ENCODE results near the gene NTSR2.
"Not testable (repeated sequence)": the region's sequence is repeated elsewhere in the genome, so short reads cannot be mapped to it uniquely, and the experiment has no call there.

The NTSR2 gene

DNA sequence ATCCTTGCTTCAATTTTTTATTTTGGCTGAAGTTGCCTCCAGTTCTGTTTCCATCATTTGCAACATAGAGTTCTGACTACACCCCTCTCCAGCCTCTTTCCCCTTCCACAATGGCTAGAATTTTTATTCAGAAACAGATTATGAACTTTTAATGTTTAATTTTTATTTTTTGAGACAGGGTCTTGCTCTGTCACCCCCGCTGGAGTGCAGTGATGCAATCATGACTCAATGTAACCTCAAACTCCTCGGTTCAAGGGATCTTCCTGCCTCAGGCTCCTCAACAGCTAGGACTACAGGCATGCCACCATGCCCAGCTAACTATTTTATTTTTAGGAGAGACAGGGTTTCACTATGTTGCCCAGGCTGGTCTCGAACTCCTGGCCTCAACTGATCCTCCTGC is 2.8 kb downstream of the NTSR2 start:
- Histone ChIP-seq H3K4me3 (no peak overlapping the region), H3K36me3 (ENCODE audit: insufficient read depth, low read length) (no peaks in the 10 kb centered on the region), H3K27ac (no peak overlapping the region), H3K9ac (ENCODE audit: insufficient read length) (no peak overlapping the region), H3K9me3 (ENCODE audit: low read depth, low read length) (no peaks in the 10 kb centered on the region)
- DNase-seq (ENCODE audit: low read depth, low spot score), result no peak
- no peak for TF ChIP-seq FOXP2 (optimal IDR thresholded peaks at IDR 0.05; ENCODE audit: control extremely low read depth, extremely low read length, insufficient read depth)
- no peak for TF ChIP-seq POLR2AphosphoS5 (IDR thresholded peaks at IDR 0.05; ENCODE audit: borderline replicate concordance, low read depth, low read length)
- TF ChIP-seq EZH2 (IDR thresholded peaks at IDR 0.05), result no peak

DNA sequence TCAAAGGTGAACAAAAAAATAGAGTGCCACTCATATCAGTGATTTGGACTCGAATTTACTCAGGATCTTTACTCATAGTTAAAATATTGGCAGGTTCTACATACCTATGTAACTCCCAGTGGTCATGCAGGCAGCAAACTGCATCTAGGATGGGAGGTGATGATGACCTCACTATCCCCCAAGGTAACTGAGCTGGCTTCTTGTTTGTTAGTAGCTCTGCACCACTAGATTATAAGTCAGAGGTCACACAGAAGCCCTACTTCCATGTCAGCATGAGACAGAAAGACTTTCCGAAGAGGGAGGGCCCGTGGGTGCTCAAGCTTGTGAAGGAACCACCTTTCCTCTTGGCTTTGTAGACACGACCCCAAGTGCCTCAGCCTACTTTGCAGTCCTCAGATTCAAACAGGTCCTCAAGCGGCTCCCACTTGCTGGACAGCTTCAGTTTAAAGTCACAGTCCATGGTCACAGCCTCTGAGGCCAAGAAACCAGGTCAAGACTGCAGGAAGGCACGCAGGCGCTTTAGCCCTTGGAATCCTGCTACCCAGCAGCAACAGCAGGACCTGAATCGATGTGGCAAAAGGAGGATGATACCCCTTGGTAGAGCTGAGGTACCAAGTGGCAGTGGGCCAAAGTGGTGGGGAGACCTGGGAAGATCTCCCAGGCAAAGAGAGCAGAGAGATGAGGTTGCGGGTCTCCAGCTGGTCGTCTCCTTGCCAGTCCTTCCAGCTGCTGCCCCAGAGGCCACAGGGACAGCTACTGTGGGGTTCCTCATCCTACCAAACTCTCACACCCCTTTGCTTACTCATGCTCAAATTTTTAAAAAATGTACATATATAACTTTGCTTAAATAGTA is 4.3 kb downstream of the NTSR2 start:
- Histone ChIP-seq H3K27ac (no peak overlapping the region), H3K9ac (ENCODE audit: insufficient read length) (no peak overlapping the region), H3K4me3 (no peak overlapping the region), H3K36me3 (ENCODE audit: insufficient read depth, low read length) (no peaks in the 10 kb centered on the region), H3K9me3 (ENCODE audit: low read depth, low read length) (no peaks in the 10 kb centered on the region)
- TF ChIP-seq POLR2AphosphoS5 (IDR thresholded peaks at IDR 0.05; ENCODE audit: borderline replicate concordance, low read depth, low read length), result no peak
- no peak for TF ChIP-seq EZH2 (IDR thresholded peaks at IDR 0.05)
- no peak for TF ChIP-seq FOXP2 (optimal IDR thresholded peaks at IDR 0.05; ENCODE audit: control extremely low read depth, extremely low read length, insufficient read depth)
- DNase-seq (ENCODE audit: low read depth, low spot score), result no peak

DNA sequence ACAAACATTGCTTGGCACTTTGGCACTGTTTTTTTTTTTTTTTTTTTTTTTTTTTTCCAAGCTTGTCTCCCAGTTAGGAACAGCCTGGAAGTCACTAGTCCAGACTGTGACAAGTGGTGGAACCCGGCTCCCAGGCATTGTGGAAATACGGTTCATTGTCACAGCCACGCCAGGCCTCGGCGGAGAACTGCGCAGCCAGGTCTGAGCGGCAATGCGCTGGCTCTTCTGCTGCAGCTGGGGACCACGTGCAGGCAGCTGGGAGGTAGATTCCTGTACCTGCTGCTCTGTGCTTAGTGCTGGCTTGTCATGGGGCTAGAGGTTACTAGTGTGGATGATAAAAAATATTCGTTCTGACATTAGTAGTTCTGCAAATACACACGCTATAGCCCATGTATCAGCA is 5.0 kb downstream of the NTSR2 start:
- Histone ChIP-seq H3K36me3 (ENCODE audit: insufficient read depth, low read length) (no peaks in the 10 kb centered on the region), H3K9me3 (ENCODE audit: low read depth, low read length) (no peaks in the 10 kb centered on the region), H3K9ac (ENCODE audit: insufficient read length) (no peak overlapping the region), H3K4me3 (no peak overlapping the region), H3K27ac (no peak overlapping the region)
- no peak for DNase-seq (ENCODE audit: low read depth, low spot score)
- TF ChIP-seq EZH2 (IDR thresholded peaks at IDR 0.05) (no peak), FOXP2 (optimal IDR thresholded peaks at IDR 0.05; ENCODE audit: control extremely low read depth, extremely low read length, insufficient read depth) (no peak), POLR2AphosphoS5 (IDR thresholded peaks at IDR 0.05; ENCODE audit: borderline replicate concordance, low read depth, low read length) (no peak)

DNA sequence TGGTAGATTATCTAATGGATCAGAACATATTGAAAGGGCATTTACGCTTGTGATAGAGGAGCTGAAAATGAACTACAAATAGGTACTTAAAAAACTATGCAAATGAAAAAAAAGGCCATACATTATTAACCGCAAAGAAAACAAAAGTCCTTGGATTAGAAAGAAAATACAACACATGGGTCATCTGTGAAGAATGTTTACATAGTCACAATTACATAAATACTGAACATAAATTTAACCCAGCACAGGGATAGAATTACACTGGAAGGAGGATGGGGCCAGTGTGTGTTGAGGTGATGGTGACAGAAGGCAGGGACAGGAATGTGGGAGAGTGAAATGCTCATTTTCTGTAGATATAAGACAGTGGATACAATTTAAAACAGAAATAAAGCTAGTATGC is 6.6 kb downstream of the NTSR2 start:
- no peak overlapping the region for H3K4me3 ChIP-seq
- H3K27ac ChIP-seq, result no peak overlapping the region
- TF ChIP-seq EZH2 (IDR thresholded peaks at IDR 0.05) (no peak), POLR2AphosphoS5 (IDR thresholded peaks at IDR 0.05; ENCODE audit: borderline replicate concordance, low read depth, low read length) (no peak)
- H3K9me3 ChIP-seq (ENCODE audit: low read depth, low read length), result no peaks in the 10 kb centered on the region
- no peak overlapping the region for H3K9ac ChIP-seq (ENCODE audit: insufficient read length)
- DNase-seq (ENCODE audit: low read depth, low spot score), result no peak
- no peaks in the 10 kb centered on the region for H3K36me3 ChIP-seq (ENCODE audit: insufficient read depth, low read length)

DNA sequence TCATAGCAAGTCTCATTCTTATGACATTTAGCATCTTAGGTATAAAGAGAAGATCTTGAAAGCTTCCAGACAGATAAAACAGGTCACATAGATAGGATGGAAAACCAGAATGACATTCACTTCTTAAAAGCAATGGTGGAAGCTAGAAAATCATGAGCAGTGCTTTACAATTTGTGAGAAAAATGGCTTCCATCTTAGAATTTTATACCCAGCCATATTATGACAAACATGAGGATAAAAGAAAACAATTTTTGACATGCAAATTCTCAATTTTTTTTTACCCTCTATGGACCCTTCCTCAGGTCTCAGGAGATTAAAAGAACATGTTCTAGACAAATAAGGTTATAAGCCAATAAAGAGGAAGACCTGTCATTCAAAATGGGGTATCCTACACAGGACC is 7.1 kb downstream of the NTSR2 start:
- no peak overlapping the region for H3K4me3 ChIP-seq
- no peak overlapping the region for H3K27ac ChIP-seq
- no peaks in the 10 kb centered on the region for H3K36me3 ChIP-seq (ENCODE audit: insufficient read depth, low read length)
- no peak overlapping the region for H3K9ac ChIP-seq (ENCODE audit: insufficient read length)
- no peaks in the 10 kb centered on the region for H3K9me3 ChIP-seq (ENCODE audit: low read depth, low read length)
- DNase-seq (ENCODE audit: low read depth, low spot score), result no peak
- TF ChIP-seq POLR2AphosphoS5 (IDR thresholded peaks at IDR 0.05; ENCODE audit: borderline replicate concordance, low read depth, low read length) (no peak), EZH2 (IDR thresholded peaks at IDR 0.05) (no peak), FOXP2 (optimal IDR thresholded peaks at IDR 0.05; ENCODE audit: control extremely low read depth, extremely low read length, insufficient read depth) (no peak)

DNA sequence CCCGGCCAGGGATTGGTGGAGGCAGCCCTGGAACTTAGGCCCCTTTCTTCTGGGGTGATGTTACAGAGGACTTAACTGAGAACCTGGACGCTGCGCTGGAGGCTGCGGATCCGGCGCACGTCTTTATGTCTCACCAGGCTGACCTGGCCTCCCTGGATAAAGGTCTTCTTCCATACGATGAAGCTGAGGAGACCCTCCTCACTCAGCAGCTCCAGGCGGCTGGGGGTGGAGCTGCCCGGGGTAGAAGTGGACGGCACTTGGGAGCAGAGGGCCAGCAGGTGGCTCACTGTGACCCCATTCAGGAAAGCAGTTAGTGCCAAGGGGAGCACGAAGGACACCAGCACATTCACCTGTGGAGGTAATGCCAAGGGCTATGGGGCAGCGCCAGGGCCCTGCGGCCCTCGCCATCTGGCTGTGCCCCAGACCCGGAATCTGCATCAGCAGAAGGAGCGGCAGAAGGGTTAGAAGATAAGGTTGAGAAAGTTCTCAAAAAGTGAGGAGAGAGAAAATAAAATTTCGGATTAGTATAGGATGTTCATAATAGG is 8.0 kb downstream of the NTSR2 start:
- no peak for DNase-seq (ENCODE audit: low read depth, low spot score)
- TF ChIP-seq EZH2 (IDR thresholded peaks at IDR 0.05), result no peak
- no peak for TF ChIP-seq POLR2AphosphoS5 (IDR thresholded peaks at IDR 0.05; ENCODE audit: borderline replicate concordance, low read depth, low read length)
- no peak for TF ChIP-seq FOXP2 (optimal IDR thresholded peaks at IDR 0.05; ENCODE audit: control extremely low read depth, extremely low read length, insufficient read depth)
- no peaks in the 10 kb centered on the region for H3K36me3 ChIP-seq (ENCODE audit: insufficient read depth, low read length)
- H3K4me3 ChIP-seq, result no peak overlapping the region
- no peak overlapping the region for H3K27ac ChIP-seq
- H3K9ac ChIP-seq (ENCODE audit: insufficient read length), result no peak overlapping the region
- H3K9me3 ChIP-seq (ENCODE audit: low read depth, low read length), result no peaks in the 10 kb centered on the region

DNA sequence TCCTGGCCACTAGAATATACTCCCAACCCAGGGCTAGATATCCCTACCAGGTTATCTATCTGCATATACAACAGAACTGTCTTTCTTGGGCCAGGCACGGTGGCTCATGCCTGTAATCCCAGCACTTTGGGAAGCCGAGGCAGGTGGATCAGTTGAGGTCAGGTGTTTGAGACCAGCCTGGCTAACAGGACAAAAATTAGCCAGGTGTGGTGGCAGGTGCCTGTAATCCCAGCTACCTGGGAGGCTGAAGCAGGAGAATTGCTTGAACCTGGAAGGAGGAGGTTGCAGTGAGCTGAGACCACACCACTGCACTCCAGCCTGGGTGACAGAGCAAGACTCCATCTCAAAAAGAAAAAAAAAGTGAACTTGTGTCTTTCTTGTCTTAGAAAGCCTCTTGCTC is 9.6 kb downstream of the NTSR2 start:
- H3K27ac ChIP-seq, result not testable (repeated sequence)

DNA sequence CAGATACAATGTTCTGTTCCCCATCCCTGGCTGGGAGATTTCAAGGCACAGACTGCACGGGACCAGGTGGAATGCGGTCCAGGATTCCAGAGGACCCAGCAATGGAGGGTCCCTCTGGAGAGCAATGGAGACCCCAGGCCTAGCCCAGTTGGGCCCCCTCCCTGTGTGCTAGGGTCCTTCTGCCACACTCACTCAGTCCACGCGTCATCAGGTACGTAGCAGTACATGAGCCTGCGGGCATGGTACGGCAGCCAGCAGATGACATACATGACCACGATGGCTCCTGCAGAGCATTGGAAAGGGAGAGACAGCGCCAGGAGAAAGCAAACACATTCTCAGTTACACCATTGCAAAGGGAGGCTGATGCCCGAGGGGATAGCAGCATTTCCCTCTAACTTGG is 10.1 kb downstream of the NTSR2 start:
- Histone ChIP-seq H3K36me3 (ENCODE audit: insufficient read depth, low read length) (no peaks in the 10 kb centered on the region), H3K27ac (no peak overlapping the region), H3K9me3 (ENCODE audit: low read depth, low read length) (no peaks in the 10 kb centered on the region), H3K9ac (ENCODE audit: insufficient read length) (no peak overlapping the region), H3K4me3 (no peak overlapping the region)
- DNase-seq (ENCODE audit: low read depth, low spot score), result no peak
- TF ChIP-seq FOXP2 (optimal IDR thresholded peaks at IDR 0.05; ENCODE audit: control extremely low read depth, extremely low read length, insufficient read depth) (no peak), EZH2 (IDR thresholded peaks at IDR 0.05) (no peak), POLR2AphosphoS5 (IDR thresholded peaks at IDR 0.05; ENCODE audit: borderline replicate concordance, low read depth, low read length) (no peak)

More for the DNA sequence above, 9.6 kb downstream of the NTSR2 start:
- DNase-seq (ENCODE audit: low read depth, low spot score); H3K9ac ChIP-seq (ENCODE audit: insufficient read length); H3K36me3 ChIP-seq (ENCODE audit: insufficient read depth, low read length); H3K9me3 ChIP-seq (ENCODE audit: low read depth, low read length); H3K4me3 ChIP-seq: not testable (repeated sequence)

DNA sequence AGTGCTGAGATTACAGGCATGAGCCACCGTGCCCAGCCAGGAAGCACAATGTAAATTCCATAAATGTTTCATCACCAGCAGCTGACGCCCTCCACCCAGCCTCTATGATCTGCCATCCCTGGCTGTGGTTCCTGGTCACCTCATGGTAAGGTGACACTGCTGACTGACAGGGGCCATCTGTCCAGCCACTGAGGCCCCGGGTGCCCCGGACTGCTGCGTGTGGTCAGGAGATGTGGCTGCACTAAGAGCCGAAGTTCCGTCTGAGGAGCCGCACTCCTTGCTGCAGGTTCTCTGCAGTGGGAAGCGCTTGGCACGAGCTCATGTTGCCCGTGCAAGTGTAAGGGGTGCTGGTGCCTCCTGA is 10.9 kb downstream of the NTSR2 start:
- no peaks in the 10 kb centered on the region for H3K9me3 ChIP-seq (ENCODE audit: low read depth, low read length)
- no peak overlapping the region for H3K4me3 ChIP-seq
- no peak overlapping the region for H3K9ac ChIP-seq (ENCODE audit: insufficient read length)
- no peak for TF ChIP-seq EZH2 (IDR thresholded peaks at IDR 0.05)
- TF ChIP-seq FOXP2 (optimal IDR thresholded peaks at IDR 0.05; ENCODE audit: control extremely low read depth, extremely low read length, insufficient read depth), result no peak
- no peak for TF ChIP-seq POLR2AphosphoS5 (IDR thresholded peaks at IDR 0.05; ENCODE audit: borderline replicate concordance, low read depth, low read length)
- DNase-seq (ENCODE audit: low read depth, low spot score), result no peak
- no peak overlapping the region for H3K27ac ChIP-seq
- no peaks in the 10 kb centered on the region for H3K36me3 ChIP-seq (ENCODE audit: insufficient read depth, low read length)
